Pancreas (tissue), 10 donors: Measurements from ENCODE around the gene ATRN. TPM values are rescaled to one million over a fixed set of nuclear protein-coding genes. Genes with fewer than 3 reads are reported as not detected.

Source experiments
- ATAC-seq, 4 donors: fragments of 200-7000 bp; cut with Tn5 transposase; one replicate each; pipeline versions ENCODE4 v1.8.0 to v1.9.1; 2020; ENCODE audit warnings: mild to moderate bottlenecking in 4 of 4, moderate library complexity in 4 of 4
- DNase-seq, 6 donors: peaks; one replicate each; pipeline ENCODE4 v3.0.0-alpha.2; 2020
- FAIRE-seq: peaks from 2 replicates; lab custom pipeline; 2012; peaks lifted over from hg19 to GRCh38; lab: Jason Lieb, UNC
- H3K27ac ChIP-seq, 4 donors: fragments of 200-600 bp; sonication (generic); 1 replicate in 3 of 4; 2 replicates in 1 of 4; pipeline versions ENCODE4 v1.5.0 to v1.8.0; 2020
- H3K27me3 ChIP-seq, 4 donors: fragments of 200-600 bp; one replicate each; pipeline ENCODE4 v1.8.0; 2021
- H3K36me3 ChIP-seq, 3 donors: fragments of 200-600 bp; sonication (generic) in 1 of 3; one replicate each; pipeline versions ENCODE4 v1.5.0 to v1.8.0; 2020 to 2021
- H3K4me1 ChIP-seq, 3 donors: fragments of 200-600 bp; one replicate each; pipeline ENCODE4 v1.8.0; 2021
- H3K4me3 ChIP-seq, 4 donors: fragments of 200-600 bp; sonication (generic) in 2 of 4; one replicate each; pipeline versions ENCODE4 v1.5.0 to v1.8.0; 2020 to 2021
- H3K9me3 ChIP-seq, 4 donors: fragments of 200-600 bp; one replicate each; pipeline ENCODE4 v1.8.0; 2021
- WGBS, 2 donors: extraction: QIAGEN DNeasy Blood & Tissue Kit; methylation state at CpG; one replicate each; pipeline ENCODE4 v1.1.7; 2013; 5-methylcytosine and 5-hydroxymethylcytosine counted together
- intact Hi-C, 3 donors: fragments of 100-400 bp; cut with DNase I; formaldehyde crosslinking; loops; one replicate each; pipeline versions ENCODE4 v1.11.1 to v1.14.2; 2022
- polyA plus RNA-seq, 2 donors: library from polyadenylated mRNA; stranded (reverse); fragments of 200-250 nt; gene quantifications; one replicate each; pipeline ENCODE4 v1.2.3, GENCODE V29; 2013
- total RNA-seq, 6 donors: library from RNA; stranded (reverse); fragmentation: NEBNext Ultra II Directional in 4 of 6; extraction: Animal tissue kit (Norgen Biotek cat#: 25700) in 4 of 6; gene quantifications; one replicate each; pipeline versions ENCODE4 v1.2.1 to v1.2.4, GENCODE V29; 2021 to 2023
- TF ChIP-seq, protein P1 (sequence below), 4 donors: fragments of 200-600 bp; sonication (generic) in 3 of 4; IDR thresholded peaks; one replicate each; pipeline versions ENCODE4 v1.5.0 to v1.8.0; 2021; ENCODE audit warnings: antibody characterized with exemption in 4 of 4
- donor health status: healthy with polysubstance abuse.
- donor health status: DM: no; HTN: no; CAD: no; lungs with moderate emphysema.
- donor health status: DM: no; HTN: no; CAD: no.
- donor health status: control.
- donor health status: control.
- donor health status: Bipolar disorder and iron deficiency.
- donor health status: DM: yes; HTN: yes; CAD: no.
- donor health status: DM: no; HTN: no; CAD: no.
- donor health status: DM: no; HTN: no; CAD: no.
- donor health status: DM: yes; HTN: yes; CAD: no.

Gene ATRN
- total and polyA plus RNA-seq, 8 donors, result 3.6 to 30.4 (median 20.6) TPM

DNA sequence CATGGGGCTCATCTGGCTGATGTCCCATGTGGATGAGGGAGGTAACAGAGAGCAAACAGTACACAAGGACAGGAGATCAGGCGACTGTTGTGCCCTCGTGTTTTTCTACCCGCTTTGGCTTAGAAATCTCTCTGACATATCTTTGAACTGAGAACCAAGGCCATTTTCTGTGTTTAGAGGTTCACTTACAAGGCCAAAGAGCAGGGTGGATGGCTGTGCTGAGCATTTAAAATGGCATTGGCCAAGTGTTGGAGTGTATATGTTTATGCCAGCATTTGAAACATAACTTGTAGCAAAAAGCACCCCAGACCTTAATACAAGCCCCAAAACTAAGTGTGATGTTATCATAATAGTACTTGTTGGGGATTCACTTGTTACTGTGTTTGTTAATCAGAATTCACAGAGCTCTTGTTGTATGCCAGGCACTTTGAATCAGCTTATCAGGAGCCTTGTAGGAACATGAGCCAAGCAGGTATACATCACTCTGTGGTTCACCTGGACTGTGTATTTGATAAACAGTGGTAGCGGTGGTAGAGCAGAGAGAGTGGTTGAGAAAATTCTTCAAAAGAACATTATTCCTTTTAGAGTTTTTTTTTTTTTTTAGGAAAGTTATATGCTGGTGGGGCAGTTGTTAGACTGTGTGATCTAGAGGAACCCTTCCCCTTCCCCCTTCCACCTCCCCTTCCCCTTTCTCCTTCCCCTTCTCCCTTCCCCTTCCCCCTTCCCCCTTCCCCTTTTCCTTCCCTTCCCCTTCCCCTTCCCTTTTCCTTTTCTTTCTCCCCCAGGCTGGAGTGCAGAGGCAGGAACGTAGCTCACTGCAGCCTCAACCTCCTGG lies 71.3 kb downstream of the ATRN start:
- 26 to 28% methylated on average over 5 of the region's 5 CpGs for WGBS, 2 donors
- no peaks in the 10 kb centered on the region for H3K9me3 ChIP-seq
- intact Hi-C loops, result no loop called here
- peak overlapping the region in 2 of 4 donors; percentile 76 to 78 for H3K27ac ChIP-seq
- FAIRE-seq (no peak), DNase-seq (peak in 1 of 6 donors; percentile 53), ATAC-seq (peak; percentile 83 to 91 (median 89))
- H3K27me3 ChIP-seq, result no peaks in the 10 kb centered on the region
- peaks cover 8 to 21% (median 11%) of the 10 kb centered on the region in 3 donors for H3K4me1 ChIP-seq
- H3K36me3 ChIP-seq, result no peaks in the 10 kb centered on the region
- no peak overlapping the region for H3K4me3 ChIP-seq
- TF ChIP-seq, protein P1, sequence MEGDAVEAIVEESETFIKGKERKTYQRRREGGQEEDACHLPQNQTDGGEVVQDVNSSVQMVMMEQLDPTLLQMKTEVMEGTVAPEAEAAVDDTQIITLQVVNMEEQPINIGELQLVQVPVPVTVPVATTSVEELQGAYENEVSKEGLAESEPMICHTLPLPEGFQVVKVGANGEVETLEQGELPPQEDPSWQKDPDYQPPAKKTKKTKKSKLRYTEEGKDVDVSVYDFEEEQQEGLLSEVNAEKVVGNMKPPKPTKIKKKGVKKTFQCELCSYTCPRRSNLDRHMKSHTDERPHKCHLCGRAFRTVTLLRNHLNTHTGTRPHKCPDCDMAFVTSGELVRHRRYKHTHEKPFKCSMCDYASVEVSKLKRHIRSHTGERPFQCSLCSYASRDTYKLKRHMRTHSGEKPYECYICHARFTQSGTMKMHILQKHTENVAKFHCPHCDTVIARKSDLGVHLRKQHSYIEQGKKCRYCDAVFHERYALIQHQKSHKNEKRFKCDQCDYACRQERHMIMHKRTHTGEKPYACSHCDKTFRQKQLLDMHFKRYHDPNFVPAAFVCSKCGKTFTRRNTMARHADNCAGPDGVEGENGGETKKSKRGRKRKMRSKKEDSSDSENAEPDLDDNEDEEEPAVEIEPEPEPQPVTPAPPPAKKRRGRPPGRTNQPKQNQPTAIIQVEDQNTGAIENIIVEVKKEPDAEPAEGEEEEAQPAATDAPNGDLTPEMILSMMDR (IDR thresholded peaks at IDR 0.05), result no peak

DNA sequence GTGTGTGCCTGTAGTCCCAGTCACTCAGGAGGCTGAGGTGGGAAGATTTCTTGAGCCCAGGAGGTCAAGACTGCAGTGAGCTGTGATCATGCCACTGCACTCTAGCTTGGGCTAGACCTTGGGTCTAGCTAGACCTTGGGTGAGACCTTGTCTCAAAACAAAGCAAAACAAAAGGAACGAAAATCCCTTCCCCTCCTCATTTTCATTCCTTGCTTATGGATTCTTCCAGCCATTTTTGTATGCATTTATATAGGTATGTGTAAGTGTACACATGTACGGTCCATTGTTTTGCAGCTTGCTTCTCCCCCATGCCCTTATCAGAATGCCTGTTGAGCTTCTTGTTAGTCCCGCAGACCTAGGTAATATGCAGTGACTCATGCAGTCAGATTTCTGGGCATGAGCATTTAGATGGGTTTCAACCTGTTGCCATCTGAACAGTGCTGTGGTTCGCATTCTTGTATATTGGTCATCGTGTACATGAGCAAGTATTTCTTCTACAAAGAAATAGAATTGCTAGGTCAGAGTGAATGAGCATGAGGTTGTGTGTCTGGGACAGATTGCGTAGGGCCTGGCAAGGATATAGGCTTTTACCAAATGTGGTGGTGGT lies 73.2 kb downstream of the ATRN start:
- TF ChIP-seq, protein P1 (IDR thresholded peaks at IDR 0.05), result no peak
- H3K4me3 ChIP-seq, result no peak overlapping the region
- FAIRE-seq, result no peak
- H3K9me3 ChIP-seq, result no peaks in the 10 kb centered on the region
- DNase-seq, result no peak
- no peaks in the 10 kb centered on the region for H3K27me3 ChIP-seq
- H3K27ac ChIP-seq, result peak overlapping the region in 1 of 4 donors; percentile 46
- ATAC-seq, result peak in 1 of 4 donors; percentile 22
- 79 to 84% methylated on average over 6 of the region's 6 CpGs for WGBS, 2 donors
- intact Hi-C loops, result no loop called here
- H3K4me1 ChIP-seq, result peaks cover 8 to 34% (median 15%) of the 10 kb centered on the region in 3 donors
- H3K36me3 ChIP-seq, result no peaks in the 10 kb centered on the region

DNA sequence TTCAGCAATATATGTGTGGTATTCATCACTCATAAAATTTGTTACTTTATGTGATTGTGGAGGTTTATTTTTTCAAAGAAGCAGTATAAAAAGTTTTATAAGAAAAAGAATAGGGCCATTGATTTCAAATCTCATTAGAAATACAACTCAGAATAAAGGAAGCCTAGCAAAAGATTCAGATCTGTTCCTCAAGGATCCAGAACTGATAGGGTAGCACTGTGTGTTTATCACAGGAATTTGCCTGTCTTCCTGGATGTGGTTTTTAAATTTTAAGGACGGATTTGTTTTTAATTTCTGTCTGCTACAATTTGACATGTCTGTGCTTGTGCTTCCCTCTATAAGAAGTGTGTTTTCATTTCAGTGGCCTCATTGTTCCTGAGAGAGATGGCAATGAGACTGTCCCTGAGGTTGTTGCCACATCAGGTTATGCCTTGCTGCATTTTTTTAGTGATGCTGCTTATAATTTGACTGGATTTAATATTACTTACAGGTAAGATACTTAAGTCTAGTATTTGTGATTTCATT lies 74.6 kb downstream of the ATRN start:
- WGBS, 2 donors, result 79 to 94% methylated on average over 1 of the region's 1 CpG
- Histone ChIP-seq H3K4me1 (peaks cover 8 to 34% (median 15%) of the 10 kb centered on the region in 3 donors), H3K36me3 (no peaks in the 10 kb centered on the region), H3K4me3 (no peak overlapping the region), H3K9me3 (no peaks in the 10 kb centered on the region), H3K27ac (no peak overlapping the region), H3K27me3 (no peaks in the 10 kb centered on the region)
- ATAC-seq (no peak), FAIRE-seq (no peak), DNase-seq (no peak)
- intact Hi-C loops, result no loop called here
- TF ChIP-seq, protein P1 (IDR thresholded peaks at IDR 0.05), result no peak

- peak; percentile 51 to 83 (median 74) for ATAC-seq
- Histone ChIP-seq H3K36me3 (no peaks in the 10 kb centered on the region), H3K4me3 (no peak overlapping the region), H3K27ac (peak overlapping the region in 2 of 4 donors; percentile 58 to 60), H3K4me1 (peaks cover 0 to 36% (median 15%) of the 10 kb centered on the region in 3 donors), H3K27me3 (no peaks in the 10 kb centered on the region), H3K9me3 (no peaks in the 10 kb centered on the region)
- TF ChIP-seq, protein P1 (IDR thresholded peaks at IDR 0.05), result no peak
- no peak for DNase-seq
- WGBS, 2 donors, result 13 to 23% methylated on average over 1 of the region's 1 CpG
- no peak for FAIRE-seq
- intact Hi-C loops, result no loop called here
Measured at GRCh38 chr20:3547906-3548305, 77.1 kb downstream of the ATRN start.
